Measurements from ENCODE around the gene DCAF17.

Gene DCAF17

GRCh38 chr2:171522052-171522787 lies 88.2 kb downstream of the DCAF17 start, which contains the start of gene CYBRD1 (continued):
- TF ChIP-seq ZBTB26 (tag by site-specific recombination; optimal IDR thresholded peaks at IDR 0.05) (no peak), SCRT2 (tag by site-specific recombination; IDR thresholded peaks at IDR 0.05) (no peak), HOXA7 (CRISPR knock-in tag; IDR thresholded peaks at IDR 0.05; ENCODE audit: borderline replicate concordance) (no peak), ZNF280D (tag by site-specific recombination; IDR thresholded peaks at IDR 0.05) (no peak), SP7 (tag by site-specific recombination; IDR thresholded peaks at IDR 0.05) (peak; percentile 28; the same call in 1 of the 2 replicates), PRDM1 (tag by site-specific recombination; IDR thresholded peaks at IDR 0.05) (no peak), ZNF626 (tag by site-specific recombination; IDR thresholded peaks at IDR 0.05) (no peak), ZNF600 (tag by site-specific recombination; IDR thresholded peaks at IDR 0.05) (no peak), ZNF423 (tag by site-specific recombination; IDR thresholded peaks at IDR 0.05) (no peak), ZNF785 (tag by site-specific recombination; IDR thresholded peaks at IDR 0.05) (no peak), ZNF529 (tag by site-specific recombination; IDR thresholded peaks at IDR 0.05; ENCODE audit: insufficient replicate concordance) (no peak), GLIS2 (tag by site-specific recombination; IDR thresholded peaks at IDR 0.05) (peak; percentile 86), ZNF473 (tag by site-specific recombination; IDR thresholded peaks at IDR 0.05) (no peak), ZNF660 (tag by site-specific recombination; IDR thresholded peaks at IDR 0.05) (peak; percentile 53; the same call in 1 of the 2 replicates), IKZF3 (tag by site-specific recombination; IDR thresholded peaks at IDR 0.05) (no peak), ZSCAN4 (tag by site-specific recombination; IDR thresholded peaks at IDR 0.05) (no peak), ZNF776 (tag by site-specific recombination; IDR thresholded peaks at IDR 0.05; ENCODE audit: borderline replicate concordance) (no peak), ZNF701 (tag by site-specific recombination; IDR thresholded peaks at IDR 0.05) (no peak), ZNF837 (tag by site-specific recombination; IDR thresholded peaks at IDR 0.05) (no peak), WT1 (tag by site-specific recombination; IDR thresholded peaks at IDR 0.05) (no peak), ZNF596 (tag by site-specific recombination; IDR thresholded peaks at IDR 0.05) (no peak), ZNF843 (tag by site-specific recombination; IDR thresholded peaks at IDR 0.05) (no peak), ZNF426 (tag by site-specific recombination; IDR thresholded peaks at IDR 0.05) (no peak), ZNF335 (tag by site-specific recombination; conservative IDR thresholded peaks at IDR 0.05) (peak; percentile 92), ZNF132 (tag by site-specific recombination; IDR thresholded peaks at IDR 0.05; ENCODE audit: borderline replicate concordance) (no peak), ZNF645 (tag by site-specific recombination; IDR thresholded peaks at IDR 0.05) (no peak), ZNF221 (tag by site-specific recombination; IDR thresholded peaks at IDR 0.05; ENCODE audit: borderline replicate concordance) (no peak), ZNF302 (tag by site-specific recombination; IDR thresholded peaks at IDR 0.05; ENCODE audit: low read depth) (no peak)
- TF ChIP-seq, protein P1, sequence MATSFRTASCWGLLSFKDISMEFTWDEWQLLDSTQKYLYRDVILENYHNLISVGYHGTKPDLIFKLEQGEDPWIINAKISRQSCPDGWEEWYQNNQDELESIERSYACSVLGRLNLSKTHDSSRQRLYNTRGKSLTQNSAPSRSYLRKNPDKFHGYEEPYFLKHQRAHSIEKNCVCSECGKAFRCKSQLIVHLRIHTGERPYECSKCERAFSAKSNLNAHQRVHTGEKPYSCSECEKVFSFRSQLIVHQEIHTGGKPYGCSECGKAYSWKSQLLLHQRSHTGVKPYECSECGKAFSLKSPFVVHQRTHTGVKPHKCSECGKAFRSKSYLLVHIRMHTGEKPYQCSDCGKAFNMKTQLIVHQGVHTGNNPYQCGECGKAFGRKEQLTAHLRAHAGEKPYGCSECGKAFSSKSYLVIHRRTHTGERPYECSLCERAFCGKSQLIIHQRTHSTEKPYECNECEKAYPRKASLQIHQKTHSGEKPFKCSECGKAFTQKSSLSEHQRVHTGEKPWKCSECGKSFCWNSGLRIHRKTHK (tag by site-specific recombination; IDR thresholded peaks at IDR 0.05): no peak
- TF ChIP-seq, protein P2, sequence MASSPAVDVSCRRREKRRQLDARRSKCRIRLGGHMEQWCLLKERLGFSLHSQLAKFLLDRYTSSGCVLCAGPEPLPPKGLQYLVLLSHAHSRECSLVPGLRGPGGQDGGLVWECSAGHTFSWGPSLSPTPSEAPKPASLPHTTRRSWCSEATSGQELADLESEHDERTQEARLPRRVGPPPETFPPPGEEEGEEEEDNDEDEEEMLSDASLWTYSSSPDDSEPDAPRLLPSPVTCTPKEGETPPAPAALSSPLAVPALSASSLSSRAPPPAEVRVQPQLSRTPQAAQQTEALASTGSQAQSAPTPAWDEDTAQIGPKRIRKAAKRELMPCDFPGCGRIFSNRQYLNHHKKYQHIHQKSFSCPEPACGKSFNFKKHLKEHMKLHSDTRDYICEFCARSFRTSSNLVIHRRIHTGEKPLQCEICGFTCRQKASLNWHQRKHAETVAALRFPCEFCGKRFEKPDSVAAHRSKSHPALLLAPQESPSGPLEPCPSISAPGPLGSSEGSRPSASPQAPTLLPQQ (tag by site-specific recombination; IDR thresholded peaks at IDR 0.05): peak; percentile 98

Data from HEK293 (cell line).